SU-DHL-6 (cell line): Measurements from ENCODE around the gene BDKRB2.

Source experiments
- H2AFZ ChIP-seq: fragments of 200-600 bp; sonication (generic); 2 replicates; pipeline ENCODE4 v1.6.1; 2014; ENCODE audit warnings: low read depth, mild to moderate bottlenecking, moderate library complexity, mixed read lengths, antibody characterized with exemption, low read length; ENCODE audit not compliant: severe bottlenecking
- H3F3A ChIP-seq: fragments of 200-600 bp; shearing (Covaris generic); 2 replicates; pipeline ENCODE4 v1.6.0; 2016; ENCODE audit warnings: antibody characterized with exemption, mild to moderate bottlenecking; ENCODE audit not compliant: insufficient read depth
- H3K27ac ChIP-seq: fragments of 200-600 bp; sonication (generic); 2 replicates; pipeline ENCODE4 v1.5.1; 2016; ENCODE audit warnings: low read depth, mild to moderate bottlenecking, low read length, moderate library complexity, mixed read lengths
- H3K27me3 ChIP-seq: fragments of 200-600 bp; sonication (generic), shearing (Covaris generic); 2 replicates; pipeline ENCODE4 v1.6.0; 2014; ENCODE audit warnings: mild to moderate bottlenecking, low read length
- H3K36me3 ChIP-seq: fragments of 200-600 bp; sonication (generic); 2 replicates; pipeline ENCODE4 v1.6.1; 2014; ENCODE audit warnings: mild to moderate bottlenecking, low read length, mixed read lengths
- H3K4me2 ChIP-seq: fragments of 300-600, 200-600 bp; shearing (Covaris generic), sonication (generic); 2 replicates; pipeline ENCODE4 v1.6.0; 2014; ENCODE audit warnings: low read length, low read depth, mild to moderate bottlenecking; ENCODE audit not compliant: poor library complexity, severe bottlenecking
- H3K4me3 ChIP-seq: fragments of 200-600 bp; sonication (generic); 2 replicates; pipeline ENCODE4 v1.5.1; 2014; ENCODE audit warnings: antibody characterized with exemption, low read length, mild to moderate bottlenecking, mixed read lengths; ENCODE audit not compliant: insufficient read depth, poor library complexity, severe bottlenecking
- H3K79me2 ChIP-seq: fragments of 200-600 bp; sonication (generic); 2 replicates; pipeline ENCODE4 v1.6.1; 2014; ENCODE audit warnings: mild to moderate bottlenecking, low read length, moderate library complexity; ENCODE audit not compliant: insufficient read depth
- H3K9ac ChIP-seq: fragments of 200-600 bp; sonication (generic); 2 replicates; pipeline ENCODE4 v1.7.0; 2014; ENCODE audit warnings: mild to moderate bottlenecking, low read length
- H3K9me2 ChIP-seq: fragments of 200-600 bp; sonication (generic); replicated peaks from 2 replicates; pipeline ENCODE4 v1.6.1; 2014; ENCODE audit warnings: low read length; ENCODE audit not compliant: insufficient read depth
- H3K9me3 ChIP-seq: fragments of 200-600 bp; sonication (generic); 2 replicates; pipeline ENCODE4 v1.6.1; 2014; ENCODE audit warnings: low read length, mixed read lengths; ENCODE audit not compliant: insufficient read depth
- H4K20me1 ChIP-seq: fragments of 200-600 bp; sonication (generic); 2 replicates; pipeline ENCODE4 v1.6.1; 2014; ENCODE audit warnings: low read depth, mild to moderate bottlenecking, antibody characterized with exemption, low read length, moderate library complexity, mixed read lengths
- EZH2phosphoT487 ChIP-seq: fragments of 200-600 bp; sonication (generic), shearing (Covaris generic); conservative IDR thresholded peaks from 2 replicates; pipeline ENCODE4 v1.6.1; 2018; ENCODE audit warnings: mild to moderate bottlenecking, antibody characterized with exemption, low read length, moderate library complexity, mixed read lengths
- TF ChIP-seq, protein P1 (sequence below): fragments of 200-600 bp; sonication (generic); IDR thresholded peaks from one replicate; pipeline ENCODE4 v1.5.1; 2017; ENCODE audit warnings: antibody characterized with exemption, mild to moderate bottlenecking, low read length, moderate library complexity; ENCODE audit not compliant: insufficient read depth, poor library complexity, severe bottlenecking

Gene BDKRB2

DNA sequence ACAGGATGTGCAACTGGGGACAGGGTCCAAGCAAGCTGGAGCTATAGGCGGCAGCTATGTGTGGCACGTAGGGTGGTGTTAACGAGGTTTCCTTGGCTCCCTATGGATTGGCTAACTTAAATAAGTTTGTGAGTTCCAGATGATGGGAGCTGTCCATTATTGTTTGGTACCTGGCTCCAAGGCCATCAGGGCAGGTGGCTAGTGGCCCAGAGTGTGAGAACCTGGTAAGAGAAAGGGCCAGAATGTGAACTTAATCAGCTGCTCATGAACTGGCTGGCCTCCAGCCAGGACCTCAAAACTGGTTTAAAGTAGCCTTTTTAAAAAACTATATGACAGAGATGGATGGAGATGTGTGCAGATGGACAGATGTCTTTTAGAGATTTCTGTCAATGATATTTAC is 1.5 kb upstream of the BDKRB2 start:
- no peak overlapping the region for H2AFZ ChIP-seq
- H3K27me3 ChIP-seq, result no peaks in the 10 kb centered on the region
- TF ChIP-seq EZH2phosphoT487, result no peak
- TF ChIP-seq, protein P1, sequence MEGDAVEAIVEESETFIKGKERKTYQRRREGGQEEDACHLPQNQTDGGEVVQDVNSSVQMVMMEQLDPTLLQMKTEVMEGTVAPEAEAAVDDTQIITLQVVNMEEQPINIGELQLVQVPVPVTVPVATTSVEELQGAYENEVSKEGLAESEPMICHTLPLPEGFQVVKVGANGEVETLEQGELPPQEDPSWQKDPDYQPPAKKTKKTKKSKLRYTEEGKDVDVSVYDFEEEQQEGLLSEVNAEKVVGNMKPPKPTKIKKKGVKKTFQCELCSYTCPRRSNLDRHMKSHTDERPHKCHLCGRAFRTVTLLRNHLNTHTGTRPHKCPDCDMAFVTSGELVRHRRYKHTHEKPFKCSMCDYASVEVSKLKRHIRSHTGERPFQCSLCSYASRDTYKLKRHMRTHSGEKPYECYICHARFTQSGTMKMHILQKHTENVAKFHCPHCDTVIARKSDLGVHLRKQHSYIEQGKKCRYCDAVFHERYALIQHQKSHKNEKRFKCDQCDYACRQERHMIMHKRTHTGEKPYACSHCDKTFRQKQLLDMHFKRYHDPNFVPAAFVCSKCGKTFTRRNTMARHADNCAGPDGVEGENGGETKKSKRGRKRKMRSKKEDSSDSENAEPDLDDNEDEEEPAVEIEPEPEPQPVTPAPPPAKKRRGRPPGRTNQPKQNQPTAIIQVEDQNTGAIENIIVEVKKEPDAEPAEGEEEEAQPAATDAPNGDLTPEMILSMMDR, result no peak
- no peaks in the 10 kb centered on the region for H3K9me3 ChIP-seq
- H3K27ac ChIP-seq, result no peak overlapping the region
- no peak overlapping the region for H3K9ac ChIP-seq
- no peaks in the 10 kb centered on the region for H4K20me1 ChIP-seq
- no peaks in the 10 kb centered on the region for H3F3A ChIP-seq
- H3K4me3 ChIP-seq, result no peak overlapping the region
- H3K4me2 ChIP-seq, result no peak overlapping the region
- no peaks in the 10 kb centered on the region for H3K36me3 ChIP-seq
- H3K9me2 ChIP-seq, result no peaks in the 10 kb centered on the region
- H3K79me2 ChIP-seq, result no peaks in the 10 kb centered on the region

DNA sequence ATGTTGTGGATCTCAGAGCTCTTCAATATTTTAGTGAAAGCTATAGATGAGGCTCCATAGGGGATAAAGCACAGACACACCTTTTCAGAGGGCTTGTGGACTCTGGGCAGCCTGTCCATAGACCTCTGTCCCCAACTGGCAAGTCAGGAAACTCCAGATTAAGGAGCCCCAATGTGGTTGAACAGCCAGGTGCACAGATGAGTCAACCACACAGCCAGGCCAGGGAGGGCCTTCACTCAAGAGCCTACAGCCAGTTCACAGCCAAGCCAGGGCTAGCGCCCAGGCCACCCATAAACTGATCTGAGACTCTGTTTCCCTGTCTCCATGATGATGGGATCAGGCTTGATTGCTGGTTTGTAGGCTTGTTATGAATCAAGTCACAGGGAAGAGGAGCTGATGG is 1.0 kb upstream of the BDKRB2 start:
- Histone ChIP-seq H3K9me2 (no peaks in the 10 kb centered on the region), H4K20me1 (no peaks in the 10 kb centered on the region), H3K4me2 (no peak overlapping the region), H3K27me3 (no peaks in the 10 kb centered on the region), H3K36me3 (no peaks in the 10 kb centered on the region), H3K27ac (no peak overlapping the region), H3K4me3 (no peak overlapping the region), H3K79me2 (no peaks in the 10 kb centered on the region), H3K9me3 (no peaks in the 10 kb centered on the region), H3F3A (no peaks in the 10 kb centered on the region), H3K9ac (no peak overlapping the region), H2AFZ (no peak overlapping the region)
- TF ChIP-seq, protein P1, result no peak
- no peak for TF ChIP-seq EZH2phosphoT487

DNA sequence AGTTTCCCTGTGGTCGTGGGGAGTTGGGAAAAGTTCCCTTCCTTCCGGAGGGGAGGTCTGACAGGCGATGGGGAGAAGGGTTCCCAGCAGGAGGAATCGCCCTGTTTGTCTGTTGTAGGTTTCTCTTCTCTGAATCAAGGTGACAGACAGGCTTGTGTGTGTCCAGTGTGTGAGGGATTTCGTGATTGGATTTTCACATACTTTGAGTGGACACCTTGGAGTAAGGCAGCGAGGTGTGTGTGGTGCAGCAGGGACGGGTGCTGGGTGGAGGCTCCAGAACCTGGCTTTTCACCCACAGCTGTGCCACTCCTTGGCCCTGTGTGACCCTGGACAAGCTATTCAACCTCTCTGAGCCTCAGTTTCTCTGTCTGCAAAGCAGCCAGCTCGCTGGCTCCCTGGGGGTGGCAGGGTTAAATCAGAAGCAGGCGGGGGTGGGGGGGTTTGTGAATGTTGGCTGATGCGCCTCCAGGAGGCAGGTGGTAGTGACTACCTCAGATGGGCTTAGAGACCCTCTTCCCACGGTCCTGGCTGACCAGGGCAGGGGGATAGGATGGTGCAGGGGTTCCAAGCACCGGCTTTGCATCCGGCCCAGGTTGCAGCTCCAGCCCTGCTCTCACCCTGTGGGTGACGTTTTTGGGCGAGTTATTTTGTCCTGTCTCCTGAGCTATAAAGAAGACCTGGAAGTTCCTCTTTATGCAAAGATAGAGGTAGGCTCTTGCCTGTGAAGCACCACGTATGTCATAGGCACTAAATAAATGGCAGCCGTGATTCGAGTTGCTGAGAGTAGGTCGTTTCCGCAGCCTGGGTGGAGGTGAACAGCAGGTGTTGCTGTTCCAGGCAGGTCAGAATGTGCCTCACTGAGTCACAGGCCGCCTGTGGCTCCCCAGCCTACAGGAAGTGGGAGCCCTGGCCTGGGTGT is 679 bp downstream of the BDKRB2 start:
- H3K9me3 ChIP-seq, result no peaks in the 10 kb centered on the region
- no peaks in the 10 kb centered on the region for H4K20me1 ChIP-seq
- no peak overlapping the region for H2AFZ ChIP-seq
- no peak overlapping the region for H3K27ac ChIP-seq
- TF ChIP-seq, protein P1, result no peak
- no peak for TF ChIP-seq EZH2phosphoT487
- H3K4me2 ChIP-seq, result no peak overlapping the region
- H3K4me3 ChIP-seq, result no peak overlapping the region
- H3K36me3 ChIP-seq, result no peaks in the 10 kb centered on the region
- no peaks in the 10 kb centered on the region for H3K9me2 ChIP-seq
- H3K27me3 ChIP-seq, result no peaks in the 10 kb centered on the region
- H3K79me2 ChIP-seq, result no peaks in the 10 kb centered on the region
- no peaks in the 10 kb centered on the region for H3F3A ChIP-seq
- no peak overlapping the region for H3K9ac ChIP-seq
